ENCODE measurements around the gene SMCO4. TPM values are rescaled to one million over a fixed set of nuclear protein-coding genes. Genes with fewer than 3 reads are reported as not detected.

Gene SMCO4
- total and polyA plus RNA-seq, 2 of the 8 experiments (the other 6 are each of a cell fraction or from before 2014, with no cell fraction given): 33.2 to 53.9 TPM

GRCh38 chr11:93477684-93478234, 65.4 kb downstream of the SMCO4 start:
- Histone ChIP-seq H3K14ac (ENCODE audit: insufficient read length) (no peak overlapping the region), H3K4me1 (replicated peaks in 1 of 4; ENCODE audit: control insufficient read depth in 3 of 4, insufficient read depth in 4 of 4, low read length in 3 of 4) (peaks cover 10 to 23% (median 20%) of the 10 kb centered on the region in 4 experiments), H3K4me3 (ENCODE audit: extremely low read depth in 1 of 4, insufficient read depth in 2 of 4, low read depth in 3 of 4, low read length in 4 of 4) (peak overlapping the region in 2 of 4 experiments; percentile 11 to 42; a peak in 2 of 8 replicates), H2BK5ac (ENCODE audit: low read depth, low read length) (peak overlapping the region; percentile 54; the same call in 1 of the 2 replicates), H2BK15ac (ENCODE audit: low read length) (no peak overlapping the region), H3K23ac (ENCODE audit: insufficient read length) (no peak overlapping the region), H2AFZ (ENCODE audit: low read length) (no peak overlapping the region), H3K36me3 (ENCODE audit: control insufficient read depth in 2 of 4, insufficient read depth in 4 of 4, low read length in 3 of 4) (peaks cover 0 to 5% (median 0%) of the 10 kb centered on the region in 4 experiments; a peak in 1 of 8 replicates), H3K18ac (ENCODE audit: extremely low read depth, low read length) (peak overlapping the region; percentile 73; the same call in 1 of the 2 replicates), H3K56ac (replicated peaks; ENCODE audit: insufficient read length, low read depth, low read length) (no peak overlapping the region), H3K4ac (replicated peaks; ENCODE audit: insufficient read length, low read depth, low read length) (no peak overlapping the region), H4K20me1 (replicated peaks in 1 of 2; ENCODE audit: control insufficient read depth in 1 of 2, insufficient read depth in 2 of 2, low read length in 2 of 2) (no peaks in the 10 kb centered on the region), H3K79me1 (ENCODE audit: low read depth, low read length) (no peaks in the 10 kb centered on the region), H4K91ac (replicated peaks; ENCODE audit: insufficient read length, low read length) (peak overlapping the region; percentile 36), H3K9me3 (ENCODE audit: insufficient read depth in 2 of 2, low read depth in 1 of 2, low read length in 1 of 2) (peaks cover 6 to 7% of the 10 kb centered on the region in 2 experiments; a peak in 2 of 4 replicates), H3K27ac (ENCODE audit: low read depth, low read length) (peak overlapping the region; percentile 60), H3K79me2 (ENCODE audit: control insufficient read depth in 1 of 2, insufficient read depth in 2 of 2, low read length in 2 of 2) (no peaks in the 10 kb centered on the region), H2BK20ac (ENCODE audit: low read length) (peak overlapping the region; percentile 49; the same call in 1 of the 2 replicates), H2AK5ac (ENCODE audit: low read depth, low read length) (peak overlapping the region; percentile 42; the same call in 1 of the 2 replicates), H3K23me2 (ENCODE audit: low read depth, low read length) (no peaks in the 10 kb centered on the region), H3K9ac (replicated peaks in 1 of 4; ENCODE audit: extremely low read depth in 1 of 4, low read depth in 3 of 4, low read length in 3 of 4) (no peak overlapping the region), H4K8ac (ENCODE audit: extremely low read depth, insufficient read depth, low read length) (peak overlapping the region; percentile 54; the same call in 1 of the 2 replicates), H2BK12ac (ENCODE audit: low read depth, low read length) (peak overlapping the region; percentile 76; the same call in 1 of the 2 replicates), H2BK120ac (replicated peaks; ENCODE audit: low read depth, low read length) (peak overlapping the region; percentile 30), H3K4me2 (ENCODE audit: insufficient read depth in 1 of 2, low read depth in 2 of 2, low read length in 2 of 2) (peak overlapping the region; percentile 57 to 71), H3K27me3 (replicated peaks in 1 of 4; ENCODE audit: control insufficient read depth in 3 of 4, extremely low read depth in 1 of 4, insufficient read depth in 3 of 4, low read length in 3 of 4) (no peaks in the 10 kb centered on the region), H4K5ac (ENCODE audit: insufficient read length, low read depth, low read length) (peak overlapping the region; percentile 75)
- FAIRE-seq (peak; percentile 99), DNase-seq (ENCODE audit: low read depth in 1 of 2, low spot score in 2 of 2) (peak in 1 of 2 experiments; percentile 49)
- ChIA-PET POLR2A (ENCODE audit: partially characterized antibody) (interaction anchor here (0.9 to 4.0 kb wide), 8 partner anchors 9 to 361 kb away, joined by 3 to 32 read pairs (median 5); partner anchors contain the start of gene SMCO4), CTCF (ENCODE audit: partially characterized antibody) (interaction anchor here (0.6 to 2.1 kb wide), 4 partner anchors 9 to 243 kb away, joined by 3 to 8 read pairs (median 3); no protein-coding TSS in a partner anchor)
- 17% methylated on average over 11 of the region's 11 CpGs; no CpG with 5 or more reads in 1 of the 2 experiments for WGBS, 2 experiments (ENCODE audit: extremely low coverage in 1 of 2, insufficient coverage in 1 of 2, insufficient read length in 1 of 2, insufficient replicate concordance in 2 of 2, low coverage in 1 of 2, low lambda C conversion rate in 2 of 2, missing lambda C conversion rate in 1 of 2)
- TF ChIP-seq SP1 (IDR thresholded peaks at IDR 0.05; ENCODE audit: low read depth, low read length): peak; percentile 84
- TF ChIP-seq ASH2L (IDR thresholded peaks at IDR 0.05; ENCODE audit: low read length): peak; percentile 96
- peak; percentile 100 for TF ChIP-seq TEAD4 (IDR thresholded peaks at IDR 0.05; ENCODE audit: low read depth, low read length)
- no peak for TF ChIP-seq JUN (IDR thresholded peaks at IDR 0.05; ENCODE audit: low read depth, low read length)
- TF ChIP-seq GTF2F1 (IDR thresholded peaks at IDR 0.05; ENCODE audit: borderline replicate concordance, low read depth, low read length): no peak
- TF ChIP-seq POLR2A (IDR thresholded peaks at IDR 0.05; ENCODE audit: control extremely low read depth in 1 of 2, low read depth in 2 of 2, low read length in 2 of 2): peak in 1 of 2 experiments; percentile 47; a peak in 1 of 3 replicates
- peak; percentile 75; the same call in 1 of the 2 replicates for TF ChIP-seq ATF2 (IDR thresholded peaks at IDR 0.05; ENCODE audit: low read length)
- TF ChIP-seq TBP (IDR thresholded peaks at IDR 0.05; ENCODE audit: low read depth, low read length): peak; percentile 7; the same call in 1 of the 2 replicates
- TF ChIP-seq SIN3A (conservative IDR thresholded peaks at IDR 0.05 in 1 of 2, IDR thresholded peaks at IDR 0.05 in 1 of 2; ENCODE audit: low read depth in 1 of 2, low read length in 2 of 2): 0 out of 4 replicates have a peak, but pooled peaks of 1 of the 2 experiments have one; percentile 52
- TF ChIP-seq TAF1 (IDR thresholded peaks at IDR 0.05; ENCODE audit: low read depth, low read length): peak; percentile 51; the same call in 1 of the 2 replicates
